K562 (cell line): ENCODE measurements around the gene CHST2. TPM values are rescaled to one million over a fixed set of nuclear protein-coding genes. Genes with fewer than 3 reads are reported as not detected.
A peak's percentile ranks its signal among the peaks of the same experiment; 100 is the strongest.

Experiments
- ATAC-seq: fragments of 200-7000 bp; cut with Tn5 transposase; 3 replicates; pipeline ENCODE4 v1.9.1; 2020; ENCODE audit warnings: moderate library complexity
- BruUV-seq: library from RNA; stranded (reverse); fragments of 400-500 nt; replicated peaks from 2 replicates; lab custom pipeline; 2021; lab: Mats Ljungman, UMichigan
- CTCF ChIA-PET: fragments of 300-600 bp; formaldehyde crosslinking; extraction: SDS; loops from one replicate; lab custom pipeline; 2021; ENCODE audit warnings: low intra/inter-chr PET ratio; lab: Yijun Ruan, JAX
- POLR2A ChIA-PET: fragments of 300-600, 350-650 bp; sonication (Branson Sonifier 250); formaldehyde crosslinking; extraction: SDS; loops from one replicate; lab custom pipeline; 2021; ENCODE audit warnings: antibody characterized with exemption, inconsistent platforms; lab: Yijun Ruan, JAX
- DNase-seq, 4 experiments: peaks; one replicate each; pipeline versions ENCODE4 v3.0.0 to v3.0.0-alpha.2; 2011 to 2018; ENCODE audit warnings: low spot score in 3 of 4, mixed read lengths in 3 of 4; ENCODE audit errors: extremely low read depth in 1 of 4
- FAIRE-seq: peaks from 2 replicates; lab custom pipeline; 2011; peaks lifted over from hg19 to GRCh38; lab: Jason Lieb, UNC
- H2AFZ ChIP-seq: 2 replicates; pipeline ENCODE4 v1.6.0; 2011; ENCODE audit warnings: low read depth, low read length, control low read depth, inconsistent platforms
- H3K27ac ChIP-seq: fragments of 200-600 bp; 3 replicates; pipeline ENCODE4 v1.8.0; 2011; ENCODE audit warnings: low read depth, mild to moderate bottlenecking, control low read depth, inconsistent platforms, low read length, moderate library complexity, mixed read lengths; ENCODE audit errors: extremely low read depth
- H3K27me3 ChIP-seq, 2 experiments: fragments of 300-600 bp in 1 of 2; 2 replicates in 1 of 2; 3 replicates in 1 of 2; pipeline versions ENCODE4 v1.6.0 to v1.8.0; 2011; ENCODE audit warnings: inconsistent platforms in 2 of 2, low read length in 2 of 2, mild to moderate bottlenecking in 1 of 2, mixed read lengths in 1 of 2, moderate library complexity in 1 of 2; ENCODE audit not compliant: control insufficient read depth in 2 of 2, insufficient read depth in 2 of 2
- H3K36me3 ChIP-seq: fragments of 300-600 bp; 3 replicates; pipeline ENCODE4 v1.8.0; 2011; ENCODE audit warnings: mild to moderate bottlenecking, low read length, inconsistent platforms; ENCODE audit not compliant: control insufficient read depth, insufficient read depth
- H3K4me1 ChIP-seq, 2 experiments: fragments of 200-600 bp in 1 of 2; replicated peaks in 1 of 2; 2 replicates in 1 of 2; 3 replicates in 1 of 2; pipeline versions ENCODE4 v1.5.1 to v1.8.0; 2011; ENCODE audit warnings: inconsistent platforms in 2 of 2, low read length in 2 of 2, mild to moderate bottlenecking in 1 of 2, mixed read lengths in 1 of 2, moderate library complexity in 1 of 2; ENCODE audit not compliant: control insufficient read depth in 2 of 2, insufficient read depth in 2 of 2
- H3K4me2 ChIP-seq: 2 replicates; pipeline ENCODE4 v1.6.1; 2011; ENCODE audit warnings: low read length, control low read depth, inconsistent platforms, mixed read lengths; ENCODE audit not compliant: insufficient read depth
- H3K4me3 ChIP-seq: fragments of 200-600 bp; sonication (generic), shearing (Covaris generic); 2 replicates; pipeline ENCODE4 v1.5.1; 2016; ENCODE audit warnings: control low read depth, inconsistent platforms
- H3K79me2 ChIP-seq: fragments of 200-600 bp; 3 replicates; pipeline ENCODE4 v1.8.0; 2011; ENCODE audit warnings: low read length, inconsistent platforms; ENCODE audit not compliant: control insufficient read depth, insufficient read depth
- H3K9ac ChIP-seq, 2 experiments: 2 replicates each; pipeline versions ENCODE4 v1.6.0 to v1.6.1; 2011; ENCODE audit warnings: low read depth in 2 of 2, low read length in 2 of 2, control low read depth in 1 of 2, inconsistent platforms in 1 of 2, mild to moderate bottlenecking in 1 of 2, mixed read lengths in 1 of 2; ENCODE audit not compliant: insufficient read depth in 1 of 2
- H3K9me1 ChIP-seq: one replicate; pipeline ENCODE4 v1.6.0; 2011; ENCODE audit warnings: inconsistent platforms, mild to moderate bottlenecking, low read length, moderate library complexity; ENCODE audit not compliant: control insufficient read depth, insufficient read depth
- H3K9me3 ChIP-seq: replicated peaks from 2 replicates; pipeline ENCODE4 v1.5.1; 2011; ENCODE audit warnings: low read depth, low read length, inconsistent platforms; ENCODE audit not compliant: control insufficient read depth, insufficient read depth
- H4K20me1 ChIP-seq: replicated peaks from 2 replicates; pipeline ENCODE4 v1.6.1; 2011; ENCODE audit warnings: low read length, inconsistent platforms, mixed read lengths; ENCODE audit not compliant: control insufficient read depth, insufficient read depth
- CCAR2 ChIP-seq: fragments of 200-400 bp; formaldehyde crosslinking; IDR thresholded peaks from 2 replicates; pipeline ENCODE4 v1.6.1; 2017; ENCODE audit warnings: mild to moderate bottlenecking, low read depth, low read length
- ETV6 ChIP-seq, 3 experiments: fragments of 150-350 bp in 1 of 3; sonication (generic) in 1 of 3; formaldehyde crosslinking in 1 of 3; IDR thresholded peaks; 2 replicates each; pipeline versions ENCODE4 v1.6.1 to v1.8.0; 2014 to 2022; ENCODE audit warnings: borderline replicate concordance in 2 of 3, low read depth in 2 of 3, antibody characterized with exemption in 1 of 3, low read length in 1 of 3, mild to moderate bottlenecking in 1 of 3, missing genetic modification reagents in 1 of 3
- FOXA1 ChIP-seq: fragments of 450-650 bp; IDR thresholded peaks from 2 replicates; pipeline ENCODE4 v1.6.1; 2016; ENCODE audit warnings: mild to moderate bottlenecking, borderline replicate concordance
- HNRNPLL ChIP-seq: fragments of 200-400 bp; formaldehyde crosslinking; IDR thresholded peaks from 2 replicates; pipeline ENCODE4 v1.6.1; 2017; ENCODE audit warnings: low read length, low read depth, mild to moderate bottlenecking; ENCODE audit not compliant: poor library complexity, severe bottlenecking
- IFI16 ChIP-seq: fragments of 250-450 bp; sonication (Bioruptor Pico); IDR thresholded peaks from 2 replicates; pipeline ENCODE4 v2.1.2; 2022; ENCODE audit warnings: mild to moderate bottlenecking, inconsistent platforms
- MAX ChIP-seq: sonication (generic); formaldehyde crosslinking; IDR thresholded peaks from 2 replicates; pipeline ENCODE4 v1.9.0; 2022; ENCODE audit warnings: mild to moderate bottlenecking, missing genetic modification reagents
- NCOR1 ChIP-seq: fragments of 450-650 bp; IDR thresholded peaks from 2 replicates; pipeline ENCODE4 v1.6.1; 2016; ENCODE audit warnings: mild to moderate bottlenecking, moderate library complexity
- NFRKB ChIP-seq: fragments of 450-650 bp; IDR thresholded peaks from 2 replicates; pipeline ENCODE4 v1.6.1; 2016; ENCODE audit warnings: low read depth
- RNF2 ChIP-seq: sonication (generic); IDR thresholded peaks from 2 replicates; pipeline ENCODE4 v1.6.1; 2016
- SMC3 ChIP-seq: conservative IDR thresholded peaks from 2 replicates; pipeline ENCODE4 v1.6.1; 2011; ENCODE audit warnings: low read depth, low read length, improper control_type of control experiment; ENCODE audit not compliant: insufficient read depth
- TCF7 ChIP-seq: sonication (generic); IDR thresholded peaks from 2 replicates; pipeline ENCODE4 v1.6.1; 2016; ENCODE audit warnings: antibody characterized with exemption, borderline replicate concordance
- TCFL5 ChIP-seq: fragments of 250-450 bp; sonication (Bioruptor Pico); conservative IDR thresholded peaks from 2 replicates; pipeline ENCODE4 v1.6.1; 2021; ENCODE audit warnings: mild to moderate bottlenecking, moderate library complexity, matching md5 sums
- TFAM ChIP-seq: fragments of 250-450 bp; sonication (Bioruptor Pico); conservative IDR thresholded peaks from 2 replicates; pipeline ENCODE4 v1.5.0; 2021; ENCODE audit warnings: mild to moderate bottlenecking, moderate library complexity
- WGBS: fragments of 100-300 bp; shearing (Covaris generic); methylation state at CpG from one replicate; pipeline ENCODE4 v1.1.6; 2016; ENCODE audit warnings: low coverage, mixed read lengths; ENCODE audit not compliant: insufficient coverage; ENCODE audit errors: missing lambda C conversion rate; 5-methylcytosine and 5-hydroxymethylcytosine counted together
- in situ Hi-C: fragments of 300-500 bp; cut with MboI; formaldehyde crosslinking; loops from 4 replicates; pipeline ENCODE4 v1.15.0; 2018; ENCODE audit warnings: inconsistent platforms, mixed read lengths
- intact Hi-C: fragments of 100-400 bp; cut with micrococcal nuclease; formaldehyde crosslinking; loops from 2 replicates; pipeline ENCODE4 v1.14.2; 2022
- polyA plus RNA-seq, 8 experiments: library from polyadenylated mRNA; depleted of rRNA in 4 of 8; stranded (reverse) in 5 of 8; unstranded in 3 of 8; fragments of >200 nt; fragmentation: Nextera tagmentation in 2 of 8; fragmentation: Illumina TruSeq in 1 of 8; extraction: Ambion mirVana in 2 of 8; extraction: Trizol in 1 of 8; gene quantifications; 2 replicates each; pipeline versions ENCODE4 v1.2.1 to v1.2.3, GENCODE V29; 2011 to 2014; ENCODE audit warnings: inconsistent platforms in 1 of 8, missing spikeins in 1 of 8
- total RNA-seq, 7 experiments: library from RNA; depleted of rRNA in 6 of 7; stranded (reverse); fragments of >200 nt in 6 of 7; fragmentation: Illumina TruSeq in 2 of 7; extraction: Trizol in 2 of 7; gene quantifications; 2 replicates each; pipeline versions ENCODE4 v1.2.1 to v1.2.3, GENCODE V29; 2011 to 2021; ENCODE audit warnings: low replicate concordance in 1 of 7
- TF ChIP-seq, protein P1 (sequence below), 2 experiments: fragments of 450-650 bp in 1 of 2; sonication (generic) in 1 of 2; formaldehyde crosslinking in 1 of 2; IDR thresholded peaks in 1 of 2; conservative IDR thresholded peaks in 1 of 2; 2 replicates each; pipeline versions ENCODE4 v1.6.1 to v1.8.1; 2016 to 2023; ENCODE audit warnings: mild to moderate bottlenecking in 2 of 2, moderate library complexity in 2 of 2, inconsistent platforms in 1 of 2, missing genetic modification reagents in 1 of 2

Gene CHST2
- total and polyA plus RNA-seq, 9 of the 15 experiments (the other 6 are each of a cell fraction or from before 2014, with no cell fraction given) = 3.4 to 60.3 (median 13.9) TPM

DNA sequence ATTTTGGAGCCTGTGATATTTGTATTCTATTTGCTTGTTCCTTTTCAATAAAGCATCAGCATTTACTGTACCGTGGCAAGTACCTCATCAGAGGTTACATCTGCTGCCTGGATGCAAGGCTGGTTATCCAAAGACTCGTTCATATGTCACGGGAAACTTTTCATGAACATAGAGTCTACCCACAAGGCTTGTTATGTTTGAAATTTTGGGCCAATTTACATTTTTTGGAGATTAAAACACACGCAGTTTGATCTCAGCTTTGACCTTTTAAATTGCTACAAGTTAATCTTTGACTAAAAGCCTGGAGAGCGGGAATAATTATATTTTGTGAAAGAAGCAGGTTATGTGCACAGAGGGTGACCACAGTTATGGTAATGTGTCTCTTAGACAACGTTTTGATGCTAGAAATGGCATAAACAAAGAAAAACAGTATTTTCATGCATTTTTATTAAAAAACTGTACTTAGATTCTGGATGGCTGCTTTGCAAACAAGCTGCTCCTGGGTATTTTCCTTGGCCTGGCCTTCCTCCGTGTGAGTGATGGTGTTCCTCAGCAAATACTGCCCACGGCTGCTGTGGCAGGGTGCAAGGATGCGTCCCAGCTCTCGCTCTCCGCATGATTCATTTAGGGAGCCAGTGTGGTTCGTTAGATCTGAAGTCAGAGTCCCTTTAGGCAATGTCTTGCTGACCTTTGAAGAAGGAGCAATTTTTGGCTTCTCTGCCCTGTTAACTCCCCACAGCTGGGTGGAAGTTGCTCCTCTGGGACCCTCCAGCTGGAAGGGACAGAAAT lies 27.1 kb downstream of the CHST2 start:
- FAIRE-seq (no peak), ATAC-seq (no peak)
- Histone ChIP-seq H3K36me3 (no peaks in the 10 kb centered on the region), H4K20me1 (no peaks in the 10 kb centered on the region)
- intact Hi-C loops = no loop called here
- TF ChIP-seq TCF7 = no peak
- no peak for TF ChIP-seq HNRNPLL
- TF ChIP-seq SMC3 = no peak
- TF ChIP-seq NCOR1 = no peak
- TF ChIP-seq IFI16 (CRISPR knock-in tag) = no peak
- TF ChIP-seq NFRKB = no peak
- TF ChIP-seq MAX (CRISPR knock-in tag) = no peak
- TF ChIP-seq RNF2 = no peak
- TF ChIP-seq CCAR2 = no peak
- no peak for TF ChIP-seq ETV6 (IDR thresholded peaks at IDR 0.05; ENCODE audit: borderline replicate concordance in 1 of 2, low read depth in 2 of 2, low read length in 1 of 2)
- TF ChIP-seq ETV6 (CRISPR knock-in tag; IDR thresholded peaks at IDR 0.05; ENCODE audit: borderline replicate concordance) = no peak
- no peak for TF ChIP-seq FOXA1
- TF ChIP-seq TCFL5 (CRISPR knock-in tag) = no peak
- TF ChIP-seq, protein P1, sequence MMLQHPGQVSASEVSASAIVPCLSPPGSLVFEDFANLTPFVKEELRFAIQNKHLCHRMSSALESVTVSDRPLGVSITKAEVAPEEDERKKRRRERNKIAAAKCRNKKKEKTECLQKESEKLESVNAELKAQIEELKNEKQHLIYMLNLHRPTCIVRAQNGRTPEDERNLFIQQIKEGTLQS (IDR thresholded peaks at IDR 0.05) = no peak
- TF ChIP-seq, protein P1 (CRISPR knock-in tag; conservative IDR thresholded peaks at IDR 0.05) = no peak
- no peak for TF ChIP-seq TFAM (CRISPR knock-in tag)
- TF ChIP-seq, all 486 proteins: peak for 0
- Histone ChIP-seq H3K9me1 (no peaks in the 10 kb centered on the region), H3K27ac (no peak overlapping the region), H3K4me2 (no peak overlapping the region), H3K27me3 (no peaks in the 10 kb centered on the region), H3K9me3 (no peaks in the 10 kb centered on the region), H3K4me1 (peaks cover 3 to 5% of the 10 kb centered on the region in 2 experiments; a peak in 3 of 5 replicates), H3K9ac (peak overlapping the region in 1 of 2 experiments; percentile 29; a peak in 1 of 4 replicates), H3K79me2 (no peaks in the 10 kb centered on the region), H3K4me3 (no peak overlapping the region), H2AFZ (peak overlapping the region; percentile 41; the same call in 1 of the 2 replicates)
- no TSS peak for BruUV-seq
- WGBS = 62% methylated on average over 12 of the region's 12 CpGs
- POLR2A ChIA-PET = interaction anchor here (0.6 to 1.5 kb wide), 2 partner anchors 8 to 18 kb away, joined by 3 to 4 read pairs; no protein-coding TSS in a partner anchor
- CTCF ChIA-PET = no interaction called here
- no peak for DNase-seq
- in situ Hi-C loops = no loop called here
